Bronchial epithelial cell (primary cell): ENCODE measurements around the gene HDAC10. TPM values are rescaled to one million over a fixed set of nuclear protein-coding genes. Genes with fewer than 3 reads are reported as not detected.

Experiments
- DNase-seq: peaks from one replicate; pipeline ENCODE4 v3.0.0-alpha.2; 2010; ENCODE audit warnings: low read depth
- FAIRE-seq: peaks from 2 replicates; lab custom pipeline; 2011; peaks lifted over from hg19 to GRCh38; lab: Jason Lieb, UNC
- H3K27me3 ChIP-seq: 2 replicates; pipeline ENCODE4 v1.5.1; 2011; ENCODE audit warnings: low read length; ENCODE audit not compliant: control insufficient read depth, insufficient read depth
- H3K36me3 ChIP-seq: 2 replicates; pipeline ENCODE4 v1.5.1; 2011; ENCODE audit warnings: low read length; ENCODE audit not compliant: control insufficient read depth, insufficient read depth
- H3K4me3 ChIP-seq: 2 replicates; pipeline ENCODE4 v1.5.1; 2011; ENCODE audit warnings: mild to moderate bottlenecking, low read depth, low read length, control low read depth
- total RNA-seq: library from RNA; depleted of rRNA; stranded (reverse); fragments of >200 nt; gene quantifications from 2 replicates; pipeline ENCODE4 v1.2.1, GENCODE V29; 2014
- TF ChIP-seq, protein P1 (sequence below): IDR thresholded peaks from 2 replicates; pipeline ENCODE4 v1.5.1; 2011; ENCODE audit warnings: mild to moderate bottlenecking, moderate library complexity, low read length, control low read depth, inconsistent platforms; ENCODE audit not compliant: insufficient read depth, severe bottlenecking

HDAC10 gene
- total RNA-seq, 1 donor from 2014 or later = 9.7 TPM

DNA sequence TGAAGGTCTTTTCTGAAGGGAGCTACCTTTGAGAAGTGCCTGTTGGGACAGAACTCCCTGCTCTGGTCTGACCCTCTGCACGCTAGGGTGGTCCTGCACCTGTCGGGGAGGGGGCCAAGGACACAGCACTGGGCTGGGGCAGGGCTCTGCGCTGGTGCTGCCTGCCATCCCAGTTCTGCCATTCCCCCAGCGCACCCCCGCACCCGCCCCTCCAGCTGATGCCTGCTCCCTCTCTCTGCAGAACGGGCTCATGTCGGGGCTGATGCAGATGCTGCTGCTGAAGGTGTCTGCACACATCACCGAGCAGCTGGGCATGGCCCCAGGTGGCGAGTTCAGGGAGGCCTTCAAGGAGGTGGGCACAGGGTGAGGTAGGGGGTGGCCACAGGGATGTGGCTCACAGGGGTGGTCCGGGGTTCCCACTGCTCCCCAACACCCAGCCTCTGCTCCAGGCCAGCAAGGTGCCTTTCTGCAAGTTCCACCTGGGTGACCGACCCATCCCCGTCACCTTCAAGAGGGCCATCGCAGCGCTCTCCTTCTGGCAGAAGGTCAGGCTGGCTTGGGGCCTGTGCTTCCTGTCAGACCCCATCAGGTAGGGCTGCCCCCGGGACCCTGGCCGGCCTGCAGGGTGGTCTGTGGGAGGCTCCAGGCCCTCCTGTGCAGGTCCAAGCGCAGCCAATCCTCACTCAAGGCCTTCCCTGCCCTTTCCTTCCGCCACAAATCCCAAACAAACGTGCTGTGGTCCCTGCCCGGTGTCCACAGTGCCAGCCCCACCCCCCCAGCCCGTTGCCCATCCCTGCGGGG, 53.9 kb downstream of the HDAC10 start:
- TF ChIP-seq, protein P1, sequence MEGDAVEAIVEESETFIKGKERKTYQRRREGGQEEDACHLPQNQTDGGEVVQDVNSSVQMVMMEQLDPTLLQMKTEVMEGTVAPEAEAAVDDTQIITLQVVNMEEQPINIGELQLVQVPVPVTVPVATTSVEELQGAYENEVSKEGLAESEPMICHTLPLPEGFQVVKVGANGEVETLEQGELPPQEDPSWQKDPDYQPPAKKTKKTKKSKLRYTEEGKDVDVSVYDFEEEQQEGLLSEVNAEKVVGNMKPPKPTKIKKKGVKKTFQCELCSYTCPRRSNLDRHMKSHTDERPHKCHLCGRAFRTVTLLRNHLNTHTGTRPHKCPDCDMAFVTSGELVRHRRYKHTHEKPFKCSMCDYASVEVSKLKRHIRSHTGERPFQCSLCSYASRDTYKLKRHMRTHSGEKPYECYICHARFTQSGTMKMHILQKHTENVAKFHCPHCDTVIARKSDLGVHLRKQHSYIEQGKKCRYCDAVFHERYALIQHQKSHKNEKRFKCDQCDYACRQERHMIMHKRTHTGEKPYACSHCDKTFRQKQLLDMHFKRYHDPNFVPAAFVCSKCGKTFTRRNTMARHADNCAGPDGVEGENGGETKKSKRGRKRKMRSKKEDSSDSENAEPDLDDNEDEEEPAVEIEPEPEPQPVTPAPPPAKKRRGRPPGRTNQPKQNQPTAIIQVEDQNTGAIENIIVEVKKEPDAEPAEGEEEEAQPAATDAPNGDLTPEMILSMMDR = no peak
- DNase-seq (no peak), FAIRE-seq (no peak)
- Histone ChIP-seq H3K4me3 (no peak overlapping the region), H3K27me3 (no peaks in the 10 kb centered on the region), H3K36me3 (peaks cover 28% of the 10 kb centered on the region)

DNA sequence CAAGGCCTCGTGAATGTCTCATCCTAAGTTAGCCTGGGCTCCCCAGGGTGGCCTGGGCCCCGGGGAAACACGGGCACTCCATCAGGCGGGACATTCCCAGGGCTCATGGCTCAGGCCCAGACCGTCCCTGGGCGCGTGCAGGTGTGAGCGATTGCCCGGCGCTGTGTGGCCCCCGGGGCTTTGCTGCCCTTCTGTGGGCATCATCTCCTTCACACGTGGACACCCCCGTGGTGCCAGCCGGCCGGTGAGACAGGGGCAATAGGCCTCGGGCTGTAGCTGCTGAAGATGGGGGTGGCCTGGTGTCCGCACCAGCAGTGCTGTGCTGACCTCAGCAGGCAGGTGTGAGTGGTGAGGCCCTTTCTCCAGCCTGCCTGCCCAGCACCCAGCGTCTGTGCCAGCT, 54.8 kb downstream of the HDAC10 start:
- H3K4me3 ChIP-seq = no peak overlapping the region
- H3K36me3 ChIP-seq = peaks cover 28% of the 10 kb centered on the region
- DNase-seq (no peak), FAIRE-seq (no peak)
- H3K27me3 ChIP-seq = no peaks in the 10 kb centered on the region
- TF ChIP-seq, protein P1 = no peak

Other genes with a start within 250 kb of the HDAC10 start
- gene IL17REL, start 238.5 kb downstream of the HDAC10 start, total RNA-seq = not detected in 2 replicates
- not detected in 2 replicates for gene TTLL8, start 193.0 kb downstream of the HDAC10 start, total RNA-seq
- gene MLC1, start 165.8 kb downstream of the HDAC10 start, total RNA-seq = under 0.01 TPM in 1 of 2 replicates, not detected in the other
- 0.26 and 1.4 TPM in 2 replicates for gene MOV10L1, start 161.3 kb downstream of the HDAC10 start, total RNA-seq
- gene PANX2, start 80.5 kb downstream of the HDAC10 start, total RNA-seq = 0.26 and 0.77 TPM in 2 replicates
- 38.3 and 43.7 TPM in 2 replicates for gene TRABD, start 65.4 kb downstream of the HDAC10 start, total RNA-seq
- 20.8 and 25.7 TPM in 2 replicates for gene SELENOO, start 50.3 kb downstream of the HDAC10 start, total RNA-seq
- 18.2 TPM in 2 replicates for gene TUBGCP6, start 6.2 kb downstream of the HDAC10 start, total RNA-seq
- gene MAPK12, start 10.4 kb upstream of the HDAC10 start, total RNA-seq = 12.4 and 14.1 TPM in 2 replicates
- gene MAPK11, start 19.1 kb upstream of the HDAC10 start, total RNA-seq = 3.4 and 9.0 TPM in 2 replicates
- gene PLXNB2, start 56.4 kb upstream of the HDAC10 start, total RNA-seq = 138 and 176 TPM in 2 replicates
- gene DENND6B, start 75.7 kb upstream of the HDAC10 start, total RNA-seq = 1.1 and 1.8 TPM in 2 replicates
- gene PPP6R2, start 92.1 kb upstream of the HDAC10 start, total RNA-seq = 50.5 and 57.5 TPM in 2 replicates
- gene SBF1, start 223.8 kb upstream of the HDAC10 start, total RNA-seq = 123 and 129 TPM in 2 replicates
- 3.7 and 5.4 TPM in 2 replicates for gene ADM2, start 230.3 kb upstream of the HDAC10 start, total RNA-seq
- not detected in 2 replicates for gene MIOX, start 235.6 kb upstream of the HDAC10 start, total RNA-seq